ENCODE data around the gene GFER. TPM values are rescaled to one million over a fixed set of nuclear protein-coding genes. Genes with fewer than 3 reads are reported as not detected.

The GFER gene
- total and polyA plus RNA-seq, 2 of the 8 experiments (the other 6 are each of a cell fraction or from before 2014, with no cell fraction given): 17.7 to 37.9 TPM

GRCh38 chr16:2023092-2024031 lies 39.4 kb downstream of the GFER start:
- ChIA-PET POLR2A (ENCODE audit: partially characterized antibody) (interaction anchor here (0.6 to 1.8 kb wide), 14 partner anchors 10 to 134 kb away, joined by 3 to 14 read pairs (median 3); partner anchors contain the start of genes RAB26, TRAF7 and ZNF598), CTCF (ENCODE audit: partially characterized antibody) (interaction anchor here (0.6 to 7.5 kb wide), 36 partner anchors 10 to 890 kb away, joined by 3 to 55 read pairs (median 6); partner anchors contain the start of genes NTHL1, RAB26, TRAF7 and TSC2)
- Histone ChIP-seq H3K23me2 (ENCODE audit: low read depth, low read length) (peaks cover 15% of the 10 kb centered on the region; the same call in 1 of the 2 replicates), H3K27ac (ENCODE audit: low read depth, low read length) (no peak overlapping the region), H4K20me1 (replicated peaks in 1 of 2; ENCODE audit: control insufficient read depth in 1 of 2, insufficient read depth in 2 of 2, low read length in 2 of 2) (peaks cover 0 to 8% of the 10 kb centered on the region in 2 experiments), H2BK15ac (ENCODE audit: low read length) (peak overlapping the region; percentile 97), H2AK5ac (ENCODE audit: low read depth, low read length) (no peak overlapping the region), H3K14ac (ENCODE audit: insufficient read length) (no peak overlapping the region), H2BK20ac (ENCODE audit: low read length) (no peak overlapping the region), H3K27me3 (replicated peaks in 1 of 4; ENCODE audit: control insufficient read depth in 3 of 4, extremely low read depth in 1 of 4, insufficient read depth in 3 of 4, low read length in 3 of 4) (peaks cover 22 to 59% (median 52%) of the 10 kb centered on the region in 4 experiments), H4K91ac (replicated peaks; ENCODE audit: insufficient read length, low read length) (peak overlapping the region; percentile 70), H3K18ac (ENCODE audit: extremely low read depth, low read length) (peak overlapping the region; percentile 85), H3K79me1 (ENCODE audit: low read depth, low read length) (no peaks in the 10 kb centered on the region), H3K4me2 (ENCODE audit: insufficient read depth in 1 of 2, low read depth in 2 of 2, low read length in 2 of 2) (peak overlapping the region; percentile 16 to 76), H2AFZ (ENCODE audit: low read length) (no peak overlapping the region; the same call in 1 of the 2 replicates), H3K4ac (replicated peaks; ENCODE audit: insufficient read length, low read depth, low read length) (no peak overlapping the region), H3K56ac (replicated peaks; ENCODE audit: insufficient read length, low read depth, low read length) (no peak overlapping the region), H3K9ac (replicated peaks in 1 of 4; ENCODE audit: extremely low read depth in 1 of 4, low read depth in 3 of 4, low read length in 3 of 4) (no peak overlapping the region; a peak in 1 of 7 replicates), H3K23ac (ENCODE audit: insufficient read length) (no peak overlapping the region), H4K5ac (ENCODE audit: insufficient read length, low read depth, low read length) (peak overlapping the region; percentile 49), H3K4me1 (replicated peaks in 1 of 4; ENCODE audit: control insufficient read depth in 3 of 4, insufficient read depth in 4 of 4, low read length in 3 of 4) (peaks cover 0 to 27% (median 13%) of the 10 kb centered on the region in 4 experiments; a peak in 5 of 7 replicates), H2BK120ac (replicated peaks; ENCODE audit: low read depth, low read length) (no peak overlapping the region), H2BK5ac (ENCODE audit: low read depth, low read length) (peak overlapping the region; percentile 24; the same call in 1 of the 2 replicates), H2BK12ac (ENCODE audit: low read depth, low read length) (peak overlapping the region; percentile 80; the same call in 1 of the 2 replicates), H3K4me3 (ENCODE audit: extremely low read depth in 1 of 4, insufficient read depth in 2 of 4, low read depth in 3 of 4, low read length in 4 of 4) (peak overlapping the region; percentile 21 to 59 (median 32); a peak in 6 of 8 replicates), H4K8ac (ENCODE audit: extremely low read depth, insufficient read depth, low read length) (peak overlapping the region; percentile 86), H3K9me3 (ENCODE audit: insufficient read depth in 2 of 2, low read depth in 1 of 2, low read length in 1 of 2) (no peaks in the 10 kb centered on the region), H3K36me3 (ENCODE audit: control insufficient read depth in 2 of 4, insufficient read depth in 4 of 4, low read length in 3 of 4) (peaks cover 0 to 5% (median 0%) of the 10 kb centered on the region in 4 experiments; a peak in 1 of 8 replicates), H3K79me2 (ENCODE audit: control insufficient read depth in 1 of 2, insufficient read depth in 2 of 2, low read length in 2 of 2) (no peaks in the 10 kb centered on the region)
- WGBS, 2 experiments (ENCODE audit: extremely low coverage in 1 of 2, insufficient coverage in 1 of 2, insufficient read length in 1 of 2, insufficient replicate concordance in 2 of 2, low coverage in 1 of 2, low lambda C conversion rate in 2 of 2, missing lambda C conversion rate in 1 of 2): 11% methylated on average over 52 of the region's 53 CpGs; no CpG with 5 or more reads in 1 of the 2 experiments
- DNase-seq (ENCODE audit: low read depth in 1 of 2, low spot score in 2 of 2) (peak; percentile 71 to 100), FAIRE-seq (no peak)
- TF ChIP-seq KDM1A (IDR thresholded peaks at IDR 0.05; ENCODE audit: borderline replicate concordance, low read length) (no peak), YY1 (IDR thresholded peaks at IDR 0.05; ENCODE audit: low read depth, low read length) (no peak; the same call in 1 of the 2 replicates), SIN3A (conservative IDR thresholded peaks at IDR 0.05 in 1 of 2, IDR thresholded peaks at IDR 0.05 in 1 of 2; ENCODE audit: low read depth in 1 of 2, low read length in 2 of 2) (0 out of 4 replicates have a peak, but pooled peaks of 1 of the 2 experiments have one; percentile 35), TAF1 (IDR thresholded peaks at IDR 0.05; ENCODE audit: low read depth, low read length) (peak; percentile 28; the same call in 1 of the 2 replicates), SP1 (IDR thresholded peaks at IDR 0.05; ENCODE audit: low read depth, low read length) (peak; percentile 72; the same call in 1 of the 2 replicates), RAD21 (IDR thresholded peaks at IDR 0.05 in 1 of 2, conservative IDR thresholded peaks at IDR 0.05 in 1 of 2; ENCODE audit: low read depth in 2 of 2, low read length in 2 of 2) (peak; percentile 92 to 93), KDM4A (IDR thresholded peaks at IDR 0.05; ENCODE audit: low read depth, low read length, severe bottlenecking) (peak; percentile 56)
